Vagina (tissue), 2 donors: ENCODE data around the gene PODXL. TPM values are rescaled to one million over a fixed set of nuclear protein-coding genes. Genes with fewer than 3 reads are reported as not detected.

Experiments
- DNase-seq, 2 donors: peaks; one replicate each; pipeline ENCODE4 v3.0.0-alpha.2; 2017; ENCODE audit errors: extremely low spot score in 2 of 2
- H3K27ac ChIP-seq: fragments of 200-600 bp; sonication (generic); one replicate; pipeline ENCODE4 v1.5.1; 2019
- H3K27me3 ChIP-seq: fragments of 200-600 bp; sonication (generic); one replicate; pipeline ENCODE4 v1.5.1; 2019
- H3K36me3 ChIP-seq, 2 donors: fragments of 200-600 bp; sonication (generic); one replicate each; pipeline ENCODE4 v1.5.1; 2017 to 2019
- H3K4me1 ChIP-seq: fragments of 200-600 bp; sonication (generic); one replicate; pipeline ENCODE4 v1.5.1; 2019
- H3K4me3 ChIP-seq, 2 donors: fragments of 200-600 bp; sonication (generic); 1 replicate in 1 of 2; 2 replicates in 1 of 2; pipeline ENCODE4 v1.5.1; 2016 to 2019
- H3K9me3 ChIP-seq: fragments of 200-600 bp; sonication (generic); one replicate; pipeline ENCODE4 v1.5.1; 2019
- CTCF ChIP-seq, 3 experiments: fragments of 450-650 bp in 2 of 3; fragments of 200-600 bp in 1 of 3; sonication (generic) in 1 of 3; IDR thresholded peaks; one replicate each; pipeline ENCODE4 v1.5.1; 2017 to 2019; ENCODE audit warnings: antibody characterized with exemption in 3 of 3, mild to moderate bottlenecking in 2 of 3, moderate library complexity in 2 of 3
- POLR2A ChIP-seq, 2 donors: fragments of 450-650 bp; IDR thresholded peaks; one replicate each; pipeline ENCODE4 v1.6.1; 2017; ENCODE audit warnings: antibody characterized with exemption in 2 of 2, mild to moderate bottlenecking in 2 of 2, moderate library complexity in 2 of 2
- POLR2AphosphoS5 ChIP-seq, 2 donors: sonication (generic); formaldehyde crosslinking; IDR thresholded peaks; one replicate each; pipeline ENCODE4 v1.9.0; 2017; ENCODE audit warnings: antibody characterized with exemption in 2 of 2, mild to moderate bottlenecking in 2 of 2, low read depth in 1 of 2; ENCODE audit not compliant: insufficient read depth in 1 of 2
- intact Hi-C: fragments of 100-400 bp; cut with DNase I; formaldehyde crosslinking; loops from one replicate; pipeline ENCODE4 v1.15.1; 2023
- total RNA-seq: library from RNA; depleted of rRNA; stranded (reverse); fragments of >200 nt; gene quantifications from one replicate; pipeline ENCODE4 v1.2.3, GENCODE V29; 2016

Gene PODXL
- total RNA-seq, 1 donor from 2014 or later: 26.0 TPM

GRCh38 chr7:131529179-131529578 is 27.2 kb downstream of the PODXL start:
- intact Hi-C loops: no loop called here
- no peak overlapping the region for H3K4me3 ChIP-seq
- no peak overlapping the region for H3K27ac ChIP-seq
- no peaks in the 10 kb centered on the region for H3K9me3 ChIP-seq
- TF ChIP-seq POLR2A (IDR thresholded peaks at IDR 0.05) (no peak), CTCF (IDR thresholded peaks at IDR 0.05) (no peak), POLR2AphosphoS5 (IDR thresholded peaks at IDR 0.05; ENCODE audit: insufficient read depth in 1 of 2, low read depth in 1 of 2) (no peak)
- no peak for DNase-seq
- H3K4me1 ChIP-seq: no peaks in the 10 kb centered on the region
- no peaks in the 10 kb centered on the region for H3K27me3 ChIP-seq
- H3K36me3 ChIP-seq: no peaks in the 10 kb centered on the region

- DNase-seq: no peak
- H3K9me3 ChIP-seq: no peaks in the 10 kb centered on the region
- intact Hi-C loops: no loop called here
These were observed 29.0 kb downstream of the PODXL start for GRCh38 chr7:131527456-131527855.

GRCh38 chr7:131525820-131526219 is 30.6 kb downstream of the PODXL start:
- H3K9me3 ChIP-seq: no peaks in the 10 kb centered on the region
- TF ChIP-seq CTCF (IDR thresholded peaks at IDR 0.05) (no peak), POLR2AphosphoS5 (IDR thresholded peaks at IDR 0.05; ENCODE audit: insufficient read depth in 1 of 2, low read depth in 1 of 2) (no peak), POLR2A (IDR thresholded peaks at IDR 0.05) (no peak)
- H3K36me3 ChIP-seq: no peaks in the 10 kb centered on the region
- no peaks in the 10 kb centered on the region for H3K4me1 ChIP-seq
- DNase-seq: no peak
- intact Hi-C loops: no loop called here
- no peak overlapping the region for H3K4me3 ChIP-seq
- H3K27me3 ChIP-seq: no peaks in the 10 kb centered on the region
- no peak overlapping the region for H3K27ac ChIP-seq

More at GRCh38 chr7:131527456-131527855, 29.0 kb downstream of the PODXL start:
- no peak for TF ChIP-seq POLR2AphosphoS5 (IDR thresholded peaks at IDR 0.05; ENCODE audit: insufficient read depth in 1 of 2, low read depth in 1 of 2)
- no peak for TF ChIP-seq POLR2A (IDR thresholded peaks at IDR 0.05)
- TF ChIP-seq CTCF (IDR thresholded peaks at IDR 0.05): no peak
- Histone ChIP-seq H3K4me3 (no peak overlapping the region), H3K27ac (no peak overlapping the region), H3K27me3 (no peaks in the 10 kb centered on the region), H3K36me3 (no peaks in the 10 kb centered on the region), H3K4me1 (no peaks in the 10 kb centered on the region)

- no peaks in the 10 kb centered on the region for H3K36me3 ChIP-seq
- no peak for DNase-seq
- no peak overlapping the region for H3K4me3 ChIP-seq
- H3K9me3 ChIP-seq: no peaks in the 10 kb centered on the region
- no peaks in the 10 kb centered on the region for H3K27me3 ChIP-seq
- no peak overlapping the region for H3K27ac ChIP-seq
- intact Hi-C loops: no loop called here
- TF ChIP-seq CTCF (IDR thresholded peaks at IDR 0.05): no peak
- no peak for TF ChIP-seq POLR2A (IDR thresholded peaks at IDR 0.05)
- TF ChIP-seq POLR2AphosphoS5 (IDR thresholded peaks at IDR 0.05; ENCODE audit: insufficient read depth in 1 of 2, low read depth in 1 of 2): no peak
- no peaks in the 10 kb centered on the region for H3K4me1 ChIP-seq
These were observed 31.7 kb downstream of the PODXL start for GRCh38 chr7:131524703-131525102.

DNA sequence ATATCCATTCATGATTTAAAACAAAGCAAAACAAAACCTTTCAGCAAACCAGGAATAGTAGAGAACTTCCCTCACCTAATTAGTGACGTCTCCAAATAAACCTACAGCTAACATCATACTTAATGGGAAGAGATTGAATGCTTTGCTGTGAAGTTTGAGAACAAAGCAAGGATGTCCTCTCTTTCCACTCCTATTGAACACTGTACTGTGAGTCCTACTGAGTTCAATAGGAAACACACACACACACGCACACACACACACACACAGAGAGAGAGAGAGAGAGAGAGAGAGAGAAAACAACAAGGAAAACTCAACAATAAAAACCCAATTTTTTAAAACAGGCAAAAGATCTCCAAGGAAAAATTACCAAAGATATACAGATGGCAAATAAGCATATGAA is 32.3 kb downstream of the PODXL start:
- Histone ChIP-seq H3K27me3 (no peaks in the 10 kb centered on the region), H3K4me1 (no peaks in the 10 kb centered on the region), H3K9me3 (no peaks in the 10 kb centered on the region), H3K36me3 (no peaks in the 10 kb centered on the region), H3K27ac (no peak overlapping the region), H3K4me3 (no peak overlapping the region)
- DNase-seq: no peak
- intact Hi-C loops: no loop called here
- no peak for TF ChIP-seq CTCF (IDR thresholded peaks at IDR 0.05)
- no peak for TF ChIP-seq POLR2AphosphoS5 (IDR thresholded peaks at IDR 0.05; ENCODE audit: insufficient read depth in 1 of 2, low read depth in 1 of 2)
- no peak for TF ChIP-seq POLR2A (IDR thresholded peaks at IDR 0.05)
